HG03175 (cell line): ENCODE results near the gene GPRC5B.

ENCODE experiments used
- ATAC-seq: cut with Tn5 transposase; IDR thresholded peaks from one replicate; pipeline ENCODE4 v1.9.1; 2021; ENCODE audit warnings: mild to moderate bottlenecking, moderate library complexity; ENCODE audit not compliant: unreplicated experiment

Gene GPRC5B

GRCh38 chr16:19874026-19874425, 10.6 kb downstream of the GPRC5B start:
- no peak for ATAC-seq

- ATAC-seq = no peak
Observed at GRCh38 chr16:19872935-19873334, 11.7 kb downstream of the GPRC5B start.

- no peak for ATAC-seq
Observed at GRCh38 chr16:19872179-19872863, 12.3 kb downstream of the GPRC5B start.

- ATAC-seq = no peak
Observed at GRCh38 chr16:19871721-19872120, 12.9 kb downstream of the GPRC5B start.

GRCh38 chr16:19868421-19868820, 16.2 kb downstream of the GPRC5B start:
- ATAC-seq = no peak

- no peak for ATAC-seq
Observed at GRCh38 chr16:19864566-19864965, 20.1 kb downstream of the GPRC5B start.

- no peak for ATAC-seq
Observed at GRCh38 chr16:19863990-19864389, 20.7 kb downstream of the GPRC5B start.

- ATAC-seq = no peak
Observed at GRCh38 chr16:19861811-19862327, 22.8 kb downstream of the GPRC5B start.

GRCh38 chr16:19861133-19861532, 23.5 kb downstream of the GPRC5B start:
- no peak for ATAC-seq

GRCh38 chr16:19860166-19861041, 24.2 kb downstream of the GPRC5B start:
- ATAC-seq = no peak

GRCh38 chr16:19859603-19860002, 25.0 kb downstream of the GPRC5B start:
- no peak for ATAC-seq

GRCh38 chr16:19859166-19859565, 25.5 kb downstream of the GPRC5B start:
- ATAC-seq = no peak

GRCh38 chr16:19858340-19859018, 26.2 kb downstream of the GPRC5B start:
- no peak for ATAC-seq

- ATAC-seq = no peak
Observed at GRCh38 chr16:19857593-19858339, 26.9 kb downstream of the GPRC5B start.

GRCh38 chr16:19856120-19856519, 28.5 kb downstream of the GPRC5B start:
- no peak for ATAC-seq

- ATAC-seq = no peak
Observed at GRCh38 chr16:19854543-19854876, 30.1 kb downstream of the GPRC5B start.

- ATAC-seq = no peak
Observed at GRCh38 chr16:19853742-19854542, 30.7 kb downstream of the GPRC5B start.

GRCh38 chr16:19853132-19853741, 31.4 kb downstream of the GPRC5B start:
- no peak for ATAC-seq

- no peak for ATAC-seq
Observed at GRCh38 chr16:19851476-19851875, 33.2 kb downstream of the GPRC5B start.
